Measurements from ENCODE around the gene USP24. TPM values are rescaled to one million over a fixed set of nuclear protein-coding genes. Genes with fewer than 3 reads are reported as not detected.

Gene USP24
- total RNA-seq, 1 donor from 2014 or later = 50.5 TPM

GRCh38 chr1:55211863-55212262 is 3.3 kb downstream of the USP24 start:
- Histone ChIP-seq H3K27me3 (peaks cover 8% of the 10 kb centered on the region), H3K4me3 (no peak overlapping the region), H3K4me1 (peaks cover 54% of the 10 kb centered on the region), H3F3A (ENCODE audit: low read depth) (peaks cover 37% of the 10 kb centered on the region), H3K9me3 (ENCODE audit: low read depth) (no peaks in the 10 kb centered on the region), H4K20me1 (ENCODE audit: low read depth) (peaks cover 62% of the 10 kb centered on the region), H3K4me2 (peak overlapping the region; percentile 99), H3K79me2 (ENCODE audit: low read depth) (peaks cover 83% of the 10 kb centered on the region), H3K36me3 (no peaks in the 10 kb centered on the region), H3K27ac (no peak overlapping the region), H2AFZ (replicated peaks) (no peak overlapping the region), H3K9ac (no peak overlapping the region)
- Mint-ChIP-seq H3K27me3 (ENCODE audit: insufficient read depth, low read depth) (peaks cover 3% of the 10 kb centered on the region), H3K4me3 (no peak overlapping the region), H3K9me3 (no peaks in the 10 kb centered on the region), H3K27ac (no peak overlapping the region), H3K4me1 (peaks cover 58% of the 10 kb centered on the region), H3K36me3 (peaks cover 4% of the 10 kb centered on the region)
- DNase-seq (ENCODE audit: low spot score) = no peak
- TF ChIP-seq EZH2phosphoT487 (IDR thresholded peaks at IDR 0.05) (no peak), EZH2 (IDR thresholded peaks at IDR 0.05) (no peak)
- TF ChIP-seq, protein P1, sequence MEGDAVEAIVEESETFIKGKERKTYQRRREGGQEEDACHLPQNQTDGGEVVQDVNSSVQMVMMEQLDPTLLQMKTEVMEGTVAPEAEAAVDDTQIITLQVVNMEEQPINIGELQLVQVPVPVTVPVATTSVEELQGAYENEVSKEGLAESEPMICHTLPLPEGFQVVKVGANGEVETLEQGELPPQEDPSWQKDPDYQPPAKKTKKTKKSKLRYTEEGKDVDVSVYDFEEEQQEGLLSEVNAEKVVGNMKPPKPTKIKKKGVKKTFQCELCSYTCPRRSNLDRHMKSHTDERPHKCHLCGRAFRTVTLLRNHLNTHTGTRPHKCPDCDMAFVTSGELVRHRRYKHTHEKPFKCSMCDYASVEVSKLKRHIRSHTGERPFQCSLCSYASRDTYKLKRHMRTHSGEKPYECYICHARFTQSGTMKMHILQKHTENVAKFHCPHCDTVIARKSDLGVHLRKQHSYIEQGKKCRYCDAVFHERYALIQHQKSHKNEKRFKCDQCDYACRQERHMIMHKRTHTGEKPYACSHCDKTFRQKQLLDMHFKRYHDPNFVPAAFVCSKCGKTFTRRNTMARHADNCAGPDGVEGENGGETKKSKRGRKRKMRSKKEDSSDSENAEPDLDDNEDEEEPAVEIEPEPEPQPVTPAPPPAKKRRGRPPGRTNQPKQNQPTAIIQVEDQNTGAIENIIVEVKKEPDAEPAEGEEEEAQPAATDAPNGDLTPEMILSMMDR (IDR thresholded peaks at IDR 0.05) = no peak

- Mint-ChIP-seq H3K9me3 (no peaks in the 10 kb centered on the region), H3K27me3 (ENCODE audit: insufficient read depth, low read depth) (peaks cover 3% of the 10 kb centered on the region), H3K4me3 (no peak overlapping the region), H3K36me3 (peaks cover 4% of the 10 kb centered on the region), H3K27ac (no peak overlapping the region), H3K4me1 (peaks cover 51% of the 10 kb centered on the region)
- H3K4me2 ChIP-seq = peak overlapping the region; percentile 99
- H3K36me3 ChIP-seq = no peaks in the 10 kb centered on the region
- peaks cover 47% of the 10 kb centered on the region for H3K4me1 ChIP-seq
- H2AFZ ChIP-seq (replicated peaks) = no peak overlapping the region
- H3K9ac ChIP-seq = no peak overlapping the region
- no peak overlapping the region for H3K4me3 ChIP-seq
- peaks cover 64% of the 10 kb centered on the region for H4K20me1 ChIP-seq (ENCODE audit: low read depth)
- peaks cover 85% of the 10 kb centered on the region for H3K79me2 ChIP-seq (ENCODE audit: low read depth)
- H3K27ac ChIP-seq = no peak overlapping the region
- no peaks in the 10 kb centered on the region for H3K9me3 ChIP-seq (ENCODE audit: low read depth)
- TF ChIP-seq, protein P1 (IDR thresholded peaks at IDR 0.05) = no peak
- TF ChIP-seq EZH2 (IDR thresholded peaks at IDR 0.05) = no peak
- TF ChIP-seq EZH2phosphoT487 (IDR thresholded peaks at IDR 0.05) = no peak
- H3F3A ChIP-seq (ENCODE audit: low read depth) = peaks cover 31% of the 10 kb centered on the region
- no peak for DNase-seq (ENCODE audit: low spot score)
- H3K27me3 ChIP-seq = peaks cover 1% of the 10 kb centered on the region
Observed at GRCh38 chr1:55210990-55211801, 4.0 kb downstream of the USP24 start.

DNA sequence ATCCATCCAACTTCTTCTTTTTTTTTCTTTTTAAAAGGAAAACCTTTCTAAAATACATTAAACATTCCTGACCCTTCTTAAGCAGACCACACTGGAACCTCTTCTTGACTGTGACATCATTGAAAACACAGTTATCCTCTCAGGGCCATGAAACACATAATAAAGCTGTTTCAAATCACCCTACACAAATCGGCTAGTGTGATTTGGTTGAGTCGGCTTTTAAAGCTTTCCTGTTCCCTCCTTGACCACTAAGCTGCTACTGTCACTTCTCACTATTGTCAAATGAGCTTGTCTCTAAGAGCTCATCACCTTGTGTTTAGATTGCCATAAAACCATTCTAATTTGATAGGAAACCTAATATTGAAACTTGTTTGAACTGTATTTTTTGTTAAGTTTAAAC is 5.9 kb downstream of the USP24 start:
- H3K9ac ChIP-seq = no peak overlapping the region
- H3K4me3 Mint-ChIP-seq = no peak overlapping the region
- peaks cover 50% of the 10 kb centered on the region for H3K4me1 Mint-ChIP-seq
- no peaks in the 10 kb centered on the region for H3K36me3 ChIP-seq
- peaks cover 13% of the 10 kb centered on the region for H3F3A ChIP-seq (ENCODE audit: low read depth)
- peaks cover 44% of the 10 kb centered on the region for H3K4me1 ChIP-seq
- no peak overlapping the region for H2AFZ ChIP-seq (replicated peaks)
- H3K4me3 ChIP-seq = no peak overlapping the region
- H3K27ac ChIP-seq = no peak overlapping the region
- TF ChIP-seq, protein P1 (IDR thresholded peaks at IDR 0.05) = peak; percentile 7
- no peak for TF ChIP-seq EZH2phosphoT487 (IDR thresholded peaks at IDR 0.05)
- TF ChIP-seq EZH2 (IDR thresholded peaks at IDR 0.05) = no peak
- peaks cover 77% of the 10 kb centered on the region for H4K20me1 ChIP-seq (ENCODE audit: low read depth)
- no peaks in the 10 kb centered on the region for H3K27me3 ChIP-seq
- H3K27me3 Mint-ChIP-seq (ENCODE audit: insufficient read depth, low read depth) = peaks cover 3% of the 10 kb centered on the region
- no peak overlapping the region for H3K4me2 ChIP-seq
- H3K79me2 ChIP-seq (ENCODE audit: low read depth) = peaks cover 100% of the 10 kb centered on the region
- peaks cover 4% of the 10 kb centered on the region for H3K36me3 Mint-ChIP-seq
- DNase-seq (ENCODE audit: low spot score) = peak; percentile 40
- no peaks in the 10 kb centered on the region for H3K9me3 Mint-ChIP-seq
- no peak overlapping the region for H3K27ac Mint-ChIP-seq
- no peaks in the 10 kb centered on the region for H3K9me3 ChIP-seq (ENCODE audit: low read depth)
